GM12864 (cell line): ENCODE measurements around the gene AHNAK.
A peak's percentile ranks its signal among the peaks of the same experiment; 100 is the strongest.

ENCODE experiments used
- DNase-seq: peaks from one replicate; pipeline ENCODE4 v3.0.0-alpha.2; 2011; ENCODE audit warnings: low read depth
- H3K4me3 ChIP-seq: 2 replicates; pipeline ENCODE4 v1.5.1; 2011; ENCODE audit warnings: mild to moderate bottlenecking, low read depth, low read length, control low read depth
- TF ChIP-seq, protein P1 (sequence below): IDR thresholded peaks from 2 replicates; pipeline ENCODE4 v1.5.1; 2011; ENCODE audit warnings: low read depth, mild to moderate bottlenecking, moderate library complexity, low read length, control low read depth, inconsistent platforms; ENCODE audit errors: missing control alignments

Gene AHNAK

DNA sequence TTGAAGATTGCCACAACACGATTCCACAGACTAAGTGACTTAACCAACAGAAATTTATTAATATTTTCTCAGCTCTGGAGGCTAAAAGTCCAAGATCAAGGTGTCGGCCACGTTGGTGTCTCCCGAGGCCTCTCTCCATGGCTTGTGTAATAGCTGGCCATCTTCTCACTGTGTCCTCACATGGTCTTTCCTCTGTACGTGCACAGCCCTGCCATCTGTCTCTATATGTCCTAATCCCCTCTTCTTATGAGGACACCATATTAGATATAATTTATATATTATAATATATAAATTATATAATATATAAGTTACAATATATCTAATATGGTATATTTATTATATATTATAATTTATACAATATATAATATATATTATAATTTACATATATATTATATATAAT is 152.9 kb downstream of the AHNAK start:
- DNase-seq: no peak
- no peak overlapping the region for H3K4me3 ChIP-seq
- TF ChIP-seq, protein P1, sequence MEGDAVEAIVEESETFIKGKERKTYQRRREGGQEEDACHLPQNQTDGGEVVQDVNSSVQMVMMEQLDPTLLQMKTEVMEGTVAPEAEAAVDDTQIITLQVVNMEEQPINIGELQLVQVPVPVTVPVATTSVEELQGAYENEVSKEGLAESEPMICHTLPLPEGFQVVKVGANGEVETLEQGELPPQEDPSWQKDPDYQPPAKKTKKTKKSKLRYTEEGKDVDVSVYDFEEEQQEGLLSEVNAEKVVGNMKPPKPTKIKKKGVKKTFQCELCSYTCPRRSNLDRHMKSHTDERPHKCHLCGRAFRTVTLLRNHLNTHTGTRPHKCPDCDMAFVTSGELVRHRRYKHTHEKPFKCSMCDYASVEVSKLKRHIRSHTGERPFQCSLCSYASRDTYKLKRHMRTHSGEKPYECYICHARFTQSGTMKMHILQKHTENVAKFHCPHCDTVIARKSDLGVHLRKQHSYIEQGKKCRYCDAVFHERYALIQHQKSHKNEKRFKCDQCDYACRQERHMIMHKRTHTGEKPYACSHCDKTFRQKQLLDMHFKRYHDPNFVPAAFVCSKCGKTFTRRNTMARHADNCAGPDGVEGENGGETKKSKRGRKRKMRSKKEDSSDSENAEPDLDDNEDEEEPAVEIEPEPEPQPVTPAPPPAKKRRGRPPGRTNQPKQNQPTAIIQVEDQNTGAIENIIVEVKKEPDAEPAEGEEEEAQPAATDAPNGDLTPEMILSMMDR: no peak

DNA sequence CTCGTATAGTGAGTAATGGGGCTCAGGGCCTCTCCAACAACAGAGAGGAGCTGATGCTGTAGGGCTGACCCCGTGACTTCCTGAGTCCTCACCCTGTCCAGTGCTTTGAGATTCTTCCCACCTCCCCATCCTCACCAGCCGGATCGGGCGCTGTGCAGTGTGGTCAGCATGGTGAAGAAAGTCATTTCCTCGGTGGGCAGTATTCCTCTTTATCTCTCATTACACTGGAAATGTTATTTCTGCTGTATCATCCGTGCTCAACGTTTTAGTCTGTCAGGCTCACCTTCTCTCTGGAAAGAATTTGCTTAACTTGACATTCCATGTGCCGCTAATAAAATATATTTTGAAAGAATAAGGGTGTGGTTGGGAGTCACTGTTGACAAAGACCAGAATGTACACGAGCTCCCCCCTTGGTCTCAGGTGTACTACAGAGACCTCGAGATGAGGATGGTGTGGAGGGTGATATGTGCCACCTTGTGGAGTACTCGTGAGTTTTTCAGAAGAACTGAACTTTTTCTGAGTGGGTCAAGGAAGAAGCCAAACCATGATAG is 153.5 kb downstream of the AHNAK start:
- no peak overlapping the region for H3K4me3 ChIP-seq
- no peak for DNase-seq
- TF ChIP-seq, protein P1: peak; percentile 42

DNA sequence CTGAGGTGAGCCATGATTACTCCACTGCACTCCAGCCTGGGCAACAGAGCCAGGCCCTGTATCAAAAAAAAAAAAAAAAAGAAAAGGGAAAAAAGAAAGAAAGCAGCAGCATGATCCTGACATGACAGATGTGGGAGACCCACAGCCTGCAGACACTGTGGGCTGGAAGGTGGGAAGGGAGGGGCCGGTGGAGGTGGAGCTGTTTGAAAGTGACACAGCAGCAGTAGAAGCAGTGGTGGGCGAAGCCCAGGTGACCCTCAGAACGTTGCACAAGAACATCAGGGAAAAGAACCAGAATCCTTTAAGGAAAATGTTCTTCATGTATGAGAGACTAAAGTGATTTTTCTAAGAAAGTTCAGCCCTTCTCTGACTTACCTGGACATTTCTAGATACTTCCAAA is 154.1 kb downstream of the AHNAK start:
- TF ChIP-seq, protein P1: no peak
- H3K4me3 ChIP-seq: no peak overlapping the region
- no peak for DNase-seq

DNA sequence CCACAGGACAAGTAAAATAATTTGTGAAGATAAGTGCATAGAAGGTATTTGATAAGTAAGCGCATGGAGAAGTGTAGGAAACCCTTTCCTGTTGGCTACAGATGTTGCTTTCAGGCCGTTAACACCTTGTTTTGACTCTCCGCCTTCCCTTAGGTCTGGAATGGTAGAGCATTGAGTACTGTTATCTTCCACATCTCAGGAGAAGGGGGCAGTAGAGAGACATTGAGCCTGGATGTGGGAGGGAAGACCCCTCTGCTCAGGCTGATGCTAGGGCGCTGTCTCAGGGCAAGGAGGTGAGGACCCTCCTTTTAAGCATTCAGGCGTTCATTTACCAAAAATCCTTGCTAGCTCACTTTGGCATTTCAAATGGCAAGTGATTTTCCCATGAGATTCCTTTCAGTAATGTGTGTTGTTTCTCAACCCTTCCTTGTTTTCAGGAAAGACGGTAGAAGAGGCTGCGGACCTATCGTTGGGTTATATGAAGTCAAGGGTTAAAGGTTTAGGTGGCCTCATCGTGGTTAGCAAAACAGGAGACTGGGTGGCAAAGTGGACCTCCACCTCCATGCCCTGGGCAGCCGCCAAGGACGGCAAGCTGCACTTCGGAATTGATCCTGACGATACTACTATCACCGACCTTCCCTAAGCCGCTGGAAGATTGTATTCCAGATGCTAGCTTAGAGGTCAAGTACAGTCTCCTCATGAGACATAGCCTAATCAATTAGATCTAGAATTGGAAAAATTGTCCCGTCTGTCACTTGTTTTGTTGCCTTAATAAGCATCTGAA is 154.8 kb downstream of the AHNAK start:
- TF ChIP-seq, protein P1: no peak
- no peak overlapping the region for H3K4me3 ChIP-seq
- no peak for DNase-seq

DNA sequence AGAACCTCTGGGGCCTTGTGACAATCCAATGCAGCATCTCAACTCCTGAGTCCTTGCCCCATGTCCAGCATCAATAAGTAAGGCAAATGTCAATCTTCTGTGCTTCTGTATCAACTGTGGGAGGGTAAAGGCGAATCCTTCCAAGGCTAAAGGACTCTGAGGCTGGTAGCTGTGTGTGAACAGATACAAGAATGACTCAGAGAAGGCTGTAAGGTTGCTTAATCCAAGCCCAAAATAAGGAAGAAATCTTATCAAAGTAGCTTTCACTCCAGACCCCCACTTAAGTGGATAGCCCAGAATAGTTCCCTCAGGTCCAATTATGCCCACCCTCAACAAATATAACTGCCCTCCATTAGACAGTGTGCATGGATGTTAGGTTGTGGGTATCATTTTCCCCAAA is 155.9 kb downstream of the AHNAK start:
- H3K4me3 ChIP-seq: no peak overlapping the region
- TF ChIP-seq, protein P1: no peak
- no peak for DNase-seq

DNA sequence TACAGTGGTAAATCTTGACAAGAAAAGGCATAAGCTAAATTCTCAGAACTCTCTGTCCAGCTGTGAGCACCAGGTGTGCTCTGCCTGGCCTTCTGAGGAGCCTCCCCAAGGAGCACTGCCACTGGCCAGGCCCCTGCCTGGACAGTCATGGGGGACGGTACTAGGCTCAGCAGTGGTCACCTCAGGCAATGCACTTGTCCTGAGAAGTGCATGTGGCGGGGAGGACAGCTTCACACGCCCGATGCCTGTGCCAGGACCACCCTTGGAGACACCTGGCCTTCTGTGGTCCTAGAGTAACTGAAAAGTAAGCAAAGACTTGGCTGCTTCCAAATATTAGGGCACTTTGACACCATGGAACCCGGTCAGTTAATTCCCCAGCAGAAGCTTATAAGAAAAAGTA is 156.4 kb downstream of the AHNAK start:
- no peak for DNase-seq
- H3K4me3 ChIP-seq: no peak overlapping the region
- TF ChIP-seq, protein P1: no peak

DNA sequence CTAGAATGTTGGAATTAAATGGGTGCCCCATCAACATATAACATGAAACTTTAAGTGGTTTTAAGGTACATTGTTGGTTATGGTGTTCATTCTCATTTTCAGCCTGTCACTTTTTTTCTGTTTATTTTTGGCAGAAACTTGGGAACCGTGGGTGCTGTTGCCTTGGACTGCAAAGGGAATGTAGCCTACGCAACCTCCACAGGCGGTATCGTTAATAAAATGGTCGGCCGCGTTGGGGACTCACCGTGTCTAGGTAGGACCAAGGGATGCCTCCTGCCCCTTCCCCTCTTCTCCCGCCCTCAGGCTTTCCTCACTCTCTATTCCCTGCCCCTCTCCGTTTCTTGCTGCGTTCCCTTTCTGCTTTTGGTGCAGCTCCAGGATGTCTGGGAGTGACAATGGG is 157.6 kb downstream of the AHNAK start:
- TF ChIP-seq, protein P1: no peak
- H3K4me3 ChIP-seq: no peak overlapping the region
- DNase-seq: no peak
